HEK293T (cell line): ENCODE results near the gene TCP11L2.

ENCODE experiments used
- FOXA1 ChIP-seq: fragments of 450-650 bp; IDR thresholded peaks from 2 replicates; pipeline ENCODE4 v1.6.1; 2016; ENCODE audit warnings: mild to moderate bottlenecking
- FOXK2 ChIP-seq: fragments of 450-650 bp; IDR thresholded peaks from 2 replicates; pipeline ENCODE4 v1.6.1; 2016; ENCODE audit warnings: mild to moderate bottlenecking
- FOXM1 ChIP-seq: fragments of 450-650 bp; IDR thresholded peaks from 2 replicates; pipeline ENCODE4 v1.6.1; 2017; ENCODE audit warnings: mild to moderate bottlenecking, borderline replicate concordance
- NFRKB ChIP-seq: fragments of 450-650 bp; IDR thresholded peaks from 2 replicates; pipeline ENCODE4 v1.6.1; 2016; ENCODE audit warnings: mild to moderate bottlenecking, moderate library complexity

- TF ChIP-seq NFRKB (no peak), FOXK2 (no peak), FOXM1 (no peak), FOXA1 (no peak)
Observed at GRCh38 chr12:106315523-106315922, 13.0 kb downstream of the TCP11L2 start.
